GM08714 (cell line): Measurements from ENCODE around the gene ALDH1L1.
"Not testable (repeated sequence)": the region's sequence is repeated elsewhere in the genome, so short reads cannot be mapped to it uniquely, and the experiment has no call there.

ENCODE experiments used
- H3K4me3 ChIP-seq: fragments of 200-500 bp; sonication (Bioruptor generic); 2 replicates; pipeline ENCODE4 v1.5.1; 2014; ENCODE audit warnings: mild to moderate bottlenecking, low read length, inconsistent platforms
- ZNF274 ChIP-seq: IDR thresholded peaks from 2 replicates; pipeline ENCODE4 v1.6.1; 2012; ENCODE audit warnings: mild to moderate bottlenecking, low read depth, low read length

The ALDH1L1 gene

DNA sequence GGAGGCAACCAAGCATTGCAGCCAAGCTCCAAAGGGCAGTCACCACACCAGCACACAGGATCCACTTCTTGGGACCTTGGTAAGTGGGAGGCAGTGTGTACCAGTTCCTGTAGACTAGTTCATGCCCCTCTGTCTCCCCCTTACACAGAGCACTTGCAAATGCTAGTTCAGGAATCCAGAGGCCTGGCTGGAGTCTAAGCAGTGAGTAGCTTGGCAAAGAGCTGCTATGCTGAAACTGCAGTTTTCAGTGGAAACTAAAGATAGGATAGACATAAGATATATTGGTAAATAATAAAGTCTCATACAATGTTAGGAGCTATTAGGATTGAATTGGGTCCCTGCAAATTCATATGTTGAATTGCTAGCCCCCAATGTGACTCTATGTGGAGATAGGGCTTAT, 82.6 kb downstream of the ALDH1L1 start:
- no peak for TF ChIP-seq ZNF274
- H3K4me3 ChIP-seq, result no peak overlapping the region

DNA sequence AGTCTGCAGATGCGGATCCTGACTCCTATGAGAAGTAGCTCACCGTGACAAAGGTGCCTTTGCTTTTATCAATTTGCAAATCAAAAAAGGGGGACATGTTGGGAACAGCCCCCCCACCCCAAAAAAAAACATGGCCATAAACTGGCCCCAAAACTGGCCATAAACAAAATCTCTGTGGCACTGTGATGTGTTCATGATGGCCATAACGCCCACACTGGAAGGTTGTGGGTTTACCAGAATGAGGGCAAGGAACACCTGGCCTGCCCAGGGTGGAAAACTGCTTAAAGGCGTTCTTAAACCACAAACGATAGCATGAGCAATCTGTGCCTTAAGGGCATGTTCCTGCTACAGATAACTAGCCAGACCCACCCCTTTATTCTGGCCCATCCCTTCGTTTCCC, 84.1 kb downstream of the ALDH1L1 start:
- not testable (repeated sequence) for H3K4me3 ChIP-seq

DNA sequence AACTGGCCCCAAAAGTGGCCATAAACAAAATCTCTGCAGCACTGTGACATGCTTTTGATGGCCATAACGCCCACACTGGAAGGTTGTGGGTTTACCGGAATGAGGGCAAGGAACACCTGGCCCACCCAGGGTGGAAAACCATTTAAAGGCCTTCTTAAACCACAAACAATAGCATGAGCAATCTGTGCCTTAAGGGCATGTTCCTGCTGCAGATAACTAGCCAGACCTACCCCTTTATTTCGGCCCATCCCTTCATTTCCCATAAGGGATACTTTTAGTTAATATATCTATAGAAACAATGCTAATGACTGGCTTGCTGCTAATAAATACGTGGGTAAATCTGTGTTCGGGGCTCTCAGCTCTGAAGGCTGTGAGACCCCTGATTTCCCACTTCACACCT, 88.3 kb downstream of the ALDH1L1 start:
- H3K4me3 ChIP-seq, result not testable (repeated sequence)

DNA sequence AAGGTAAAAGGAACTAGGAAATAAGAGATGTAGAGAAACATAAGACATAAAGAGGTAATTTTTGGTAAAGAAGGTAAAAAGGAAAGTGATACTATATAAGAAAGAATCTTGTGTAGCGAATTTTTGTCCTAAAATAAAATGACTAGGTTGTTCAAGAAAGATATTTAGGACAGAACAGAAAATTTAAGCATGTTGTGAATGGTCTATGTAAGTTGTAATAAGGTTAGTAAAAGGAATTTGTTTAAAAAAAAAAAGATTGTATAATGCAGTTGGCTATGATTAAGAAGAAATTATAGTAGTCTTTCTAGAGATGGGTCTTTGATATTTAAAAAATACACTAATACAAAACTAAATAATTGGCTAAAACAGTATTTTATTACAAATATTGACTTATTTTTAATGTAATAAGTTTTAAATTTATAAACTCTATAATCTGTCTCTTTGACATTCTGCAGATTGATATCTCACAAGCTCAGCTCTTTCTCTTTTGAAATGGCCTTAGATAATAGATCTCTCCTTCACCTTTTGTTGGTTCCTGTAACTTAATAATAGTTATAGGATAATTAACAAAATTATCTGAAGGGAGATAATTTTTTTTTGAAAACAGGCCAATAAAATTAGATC, 92.7 kb downstream of the ALDH1L1 start:
- TF ChIP-seq ZNF274, result no peak
- no peak overlapping the region for H3K4me3 ChIP-seq

DNA sequence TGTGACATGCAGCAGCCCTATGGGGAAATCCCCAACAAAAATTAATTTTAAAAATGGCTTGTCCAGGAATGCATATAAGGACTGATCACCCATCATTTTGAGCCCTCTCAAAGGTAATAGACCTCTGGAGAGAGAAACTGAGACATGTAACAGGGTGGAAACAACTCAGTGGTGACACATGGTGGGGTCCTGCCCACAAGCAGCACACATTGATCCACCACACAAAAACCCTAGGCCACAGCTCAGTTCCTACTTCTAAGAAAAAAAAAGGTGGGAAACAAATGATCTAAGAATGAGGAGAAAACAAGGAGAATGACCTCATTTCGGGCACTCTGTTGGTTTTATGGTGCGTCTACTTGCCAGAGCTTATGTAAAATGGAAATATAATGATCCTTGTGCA, 94.5 kb downstream of the ALDH1L1 start:
- no peak for TF ChIP-seq ZNF274
- no peak overlapping the region for H3K4me3 ChIP-seq

DNA sequence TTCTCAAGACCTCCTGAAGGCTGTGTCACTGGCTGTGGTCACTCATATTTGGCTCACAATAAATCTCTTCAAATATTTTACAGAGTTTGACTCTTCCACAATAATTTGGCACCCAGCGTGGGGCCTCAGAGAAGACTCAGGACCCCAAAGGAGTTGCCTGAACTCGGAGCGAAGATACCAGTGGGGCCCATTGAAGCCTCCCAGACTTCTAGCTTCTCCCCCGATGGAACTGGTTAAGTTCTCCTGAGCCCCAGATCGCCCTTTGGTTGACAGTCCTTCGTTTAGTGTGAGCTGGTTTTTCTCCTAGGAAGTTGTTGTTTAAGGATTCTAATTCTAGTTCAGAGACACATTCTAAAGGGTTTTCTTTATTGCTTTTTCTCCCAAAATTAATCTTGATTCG, 95.1 kb downstream of the ALDH1L1 start:
- TF ChIP-seq ZNF274, result no peak
- no peak overlapping the region for H3K4me3 ChIP-seq

DNA sequence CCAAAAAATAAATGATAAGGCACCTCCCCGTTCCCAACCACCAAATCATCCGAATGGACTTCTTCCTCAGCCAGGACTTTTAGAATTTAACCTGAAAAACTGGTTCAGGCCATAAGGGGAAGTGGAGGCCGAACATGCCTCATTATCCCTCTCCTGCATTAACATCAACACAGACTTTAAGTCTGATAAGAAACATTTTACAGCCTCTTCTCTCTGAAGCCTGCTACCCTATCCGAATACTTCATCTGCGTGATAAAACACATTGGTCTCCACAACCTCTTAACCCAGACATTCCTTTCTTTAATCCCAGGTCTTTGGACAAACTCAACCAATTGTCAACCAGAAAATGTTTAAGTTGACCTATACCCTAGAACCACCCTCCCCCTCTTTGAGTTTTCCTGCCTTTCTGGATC, 95.6 kb downstream of the ALDH1L1 start:
- H3K4me3 ChIP-seq, result peak overlapping the region; percentile 76
- no peak for TF ChIP-seq ZNF274

DNA sequence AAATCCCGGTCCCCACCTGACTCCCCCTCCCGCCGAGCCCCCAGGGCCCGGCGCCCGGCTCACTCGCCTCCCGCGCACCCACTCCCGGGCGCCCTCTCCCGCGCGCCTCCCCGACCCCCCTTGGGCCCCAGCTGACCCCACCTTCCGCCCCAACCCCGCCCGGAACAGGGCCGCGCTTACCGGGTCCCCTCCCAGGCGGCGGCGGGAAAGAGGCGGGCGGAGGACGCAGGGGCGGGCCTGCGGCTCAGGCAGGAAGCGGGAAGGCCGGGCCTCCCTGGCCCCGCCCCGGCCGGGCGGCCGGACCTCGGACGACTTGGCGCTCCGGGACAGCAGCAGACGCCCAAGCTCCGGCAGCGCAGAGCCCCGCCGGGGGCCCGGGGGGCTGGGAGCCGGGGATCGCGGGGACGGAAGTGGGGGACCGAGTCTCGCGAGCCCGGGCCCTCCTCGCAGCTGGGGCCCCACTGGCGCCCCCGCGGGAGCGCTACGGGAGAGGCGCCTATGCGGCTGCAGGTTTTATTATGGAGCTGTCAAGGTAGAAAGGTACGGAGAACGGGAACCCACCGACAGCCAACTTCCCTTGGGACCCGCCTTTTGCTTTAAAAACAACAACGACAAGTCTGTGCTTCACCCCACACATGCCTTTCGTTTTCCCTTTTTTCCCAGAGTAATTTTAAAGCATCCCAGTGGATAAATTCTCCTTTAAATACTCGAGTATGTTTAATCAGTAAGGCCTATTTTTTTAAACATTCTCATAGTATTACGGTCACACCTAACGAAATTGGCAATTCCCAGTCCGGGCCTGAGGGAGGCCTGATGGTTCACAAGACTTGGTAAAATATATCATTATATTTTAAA, 96.2 kb downstream of the ALDH1L1 start, which contains the start of gene SLC41A3:
Gene SLC41A3 (minus strand): TSS at position 212 of the 855 bp plus-strand sequence. CDS start 15,905 bp downstream, outside the sequence.
- peak within 1 kb of the TSS; percentile 76 for H3K4me3 ChIP-seq
- no peak for TF ChIP-seq ZNF274

DNA sequence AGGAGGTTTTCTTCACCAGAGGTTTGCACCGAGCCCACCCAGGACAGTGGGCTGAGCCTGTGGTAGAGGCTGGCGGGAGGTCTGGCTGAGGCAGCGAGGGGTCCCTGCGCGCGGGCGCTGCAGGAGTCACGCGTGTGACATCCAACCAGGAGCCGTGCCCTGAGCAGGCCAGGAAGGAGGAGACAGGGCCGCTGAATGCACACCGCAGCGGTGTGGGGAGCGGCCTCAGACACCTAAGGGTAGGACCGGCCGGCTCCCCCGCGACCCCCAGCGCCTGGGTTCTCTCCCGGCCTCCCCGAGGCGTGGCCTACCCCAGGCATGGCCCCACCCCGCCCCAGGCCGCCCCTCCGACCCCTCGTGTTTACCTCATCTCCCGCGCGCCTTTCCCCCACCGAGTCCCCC, 96.9 kb downstream of the ALDH1L1 start:
- TF ChIP-seq ZNF274, result no peak
- H3K4me3 ChIP-seq, result peak overlapping the region; percentile 76

DNA sequence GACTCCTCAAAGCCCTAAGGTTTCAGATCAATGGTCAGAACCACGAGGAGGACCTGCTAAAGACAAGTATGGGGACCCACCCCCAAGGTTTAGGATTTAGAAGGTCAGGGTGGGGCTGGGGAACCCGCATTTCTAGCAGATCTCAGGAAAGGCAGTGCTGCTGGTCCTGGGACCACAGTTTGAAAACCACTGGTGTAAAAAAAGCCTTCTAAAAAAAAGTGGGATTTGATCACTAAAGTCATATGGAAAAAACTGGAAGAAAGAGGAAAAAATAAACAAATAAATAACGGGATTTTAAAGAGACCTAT, 97.3 kb downstream of the ALDH1L1 start:
- TF ChIP-seq ZNF274, result no peak
- H3K4me3 ChIP-seq, result peak overlapping the region; percentile 76

DNA sequence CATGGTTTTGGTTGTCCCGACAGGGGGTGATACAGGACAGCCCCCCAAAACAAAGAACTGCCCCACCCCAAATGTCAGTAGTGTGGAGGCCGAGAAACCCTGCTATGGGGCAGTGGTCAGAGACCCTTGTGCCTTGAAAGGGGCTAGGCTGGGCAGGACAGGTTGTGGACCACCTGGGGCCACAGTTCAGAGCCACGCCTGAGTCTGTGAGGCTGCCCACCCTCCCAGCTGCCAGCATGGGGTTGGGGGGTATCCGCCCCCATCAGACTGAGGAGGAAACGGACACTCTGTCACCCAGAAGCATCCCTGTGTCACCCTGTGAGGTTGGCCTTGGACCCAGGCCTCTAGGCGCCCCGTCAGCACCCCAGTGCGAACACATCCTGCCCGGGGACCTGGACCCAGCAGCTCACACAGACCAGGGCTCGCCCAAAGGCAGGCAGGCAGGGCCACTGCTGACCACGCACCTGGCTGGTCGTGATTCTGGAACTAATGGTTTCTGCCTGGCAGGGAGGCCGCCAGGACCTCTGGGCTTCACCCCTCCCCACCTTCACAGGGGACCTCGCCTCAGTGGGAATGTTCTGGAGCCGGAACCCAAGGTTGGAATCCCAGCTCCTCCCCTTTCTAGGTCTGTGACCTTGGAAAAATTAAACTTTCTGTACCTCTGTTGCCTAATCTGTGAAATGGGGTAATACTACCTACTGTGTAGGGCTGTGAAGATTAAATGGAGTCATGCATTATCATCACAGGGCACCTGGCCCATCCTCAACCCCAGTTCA, 97.8 kb downstream of the ALDH1L1 start:
- H3K4me3 ChIP-seq, result peak overlapping the region; percentile 76; the same call in 1 of the 2 replicates
- TF ChIP-seq ZNF274, result no peak

DNA sequence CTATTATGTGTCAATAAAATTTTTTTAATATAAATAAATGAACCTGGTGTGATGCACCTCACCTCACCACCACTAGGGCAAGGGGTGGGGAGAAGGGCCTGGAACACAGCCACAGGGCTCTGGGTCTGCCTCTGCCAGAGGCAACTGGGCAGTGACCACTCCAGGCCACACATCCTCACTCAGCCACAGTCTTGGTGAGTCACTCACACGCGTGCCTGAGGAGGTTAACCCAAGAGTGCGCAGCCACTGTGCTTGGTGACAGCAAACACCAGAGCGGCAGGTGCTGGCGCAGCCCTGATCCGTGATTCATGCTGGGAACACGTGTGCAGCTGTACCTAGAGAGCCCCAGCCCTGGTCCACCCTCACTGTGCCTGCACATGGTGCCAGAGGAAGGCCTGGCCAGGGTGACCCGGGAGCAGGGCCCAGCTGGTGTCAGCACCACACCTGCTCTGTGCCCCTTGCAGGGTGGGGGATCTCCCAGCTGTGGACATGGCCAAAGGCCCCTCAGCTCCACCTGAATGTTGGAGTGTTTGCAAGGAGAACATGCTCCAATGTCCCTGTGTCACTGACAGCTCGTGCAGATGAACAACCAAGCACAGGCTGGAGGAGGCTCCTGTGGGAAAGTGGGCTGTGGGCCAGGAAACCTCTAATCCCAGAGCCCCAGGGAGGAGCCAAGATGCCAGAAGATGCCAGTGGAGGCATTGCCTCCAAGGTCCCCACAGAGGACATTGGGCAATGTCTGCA, 98.6 kb downstream of the ALDH1L1 start:
- no peak overlapping the region for H3K4me3 ChIP-seq
- no peak for TF ChIP-seq ZNF274

DNA sequence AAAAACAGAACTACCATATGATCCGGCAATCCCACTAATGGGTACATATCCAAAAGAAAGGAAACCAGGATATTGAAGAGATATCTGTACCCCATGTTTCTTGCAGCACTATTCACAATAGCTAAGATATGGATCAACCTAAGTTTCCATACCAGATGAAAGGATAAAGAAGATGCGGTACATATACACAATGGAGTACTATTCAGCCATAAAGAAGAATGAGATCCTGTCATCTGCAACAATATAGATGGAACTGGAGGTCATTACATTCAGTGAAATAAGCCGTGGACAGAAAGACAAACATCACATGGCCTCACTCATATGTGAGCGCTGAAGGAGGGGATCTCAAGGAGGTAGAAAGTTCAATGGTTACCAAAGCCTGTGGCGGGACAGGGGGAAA, 99.4 kb downstream of the ALDH1L1 start:
- no peak overlapping the region for H3K4me3 ChIP-seq
- TF ChIP-seq ZNF274, result no peak

DNA sequence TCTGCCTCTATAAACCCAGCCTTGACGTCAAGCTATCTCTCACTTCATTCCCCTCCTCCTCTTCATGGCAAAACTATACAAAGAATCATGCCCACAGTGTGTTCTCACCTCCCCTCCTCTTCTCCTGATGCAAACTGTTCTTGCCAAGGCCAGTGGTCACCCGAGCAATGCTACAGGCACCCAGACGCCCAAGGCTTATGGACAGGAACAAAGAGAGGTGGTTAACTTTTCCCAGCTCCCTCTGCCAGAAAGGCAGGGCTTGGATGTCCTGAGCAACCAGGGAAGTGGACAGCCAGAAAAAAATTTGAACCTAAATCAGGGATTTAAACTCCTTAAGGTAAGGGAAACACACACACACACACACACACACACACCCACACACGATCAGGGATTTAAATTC, 101.5 kb downstream of the ALDH1L1 start:
- TF ChIP-seq ZNF274, result no peak
- H3K4me3 ChIP-seq, result no peak overlapping the region
